Natural killer cell (primary cell): ENCODE measurements around the gene SERPINE1. TPM values are rescaled to one million over a fixed set of nuclear protein-coding genes. Genes with fewer than 3 reads are reported as not detected.

Experiments used
- ATAC-seq, 3 donors: fragments of 150-1000 bp in 2 of 3; fragments of 200-7000 bp in 1 of 3; cut with Tn5 transposase; 1 replicate in 1 of 3; 2 replicates in 2 of 3; pipeline ENCODE4 v1.10.0; 2021; ENCODE audit warnings: mild to moderate bottlenecking in 2 of 3, moderate library complexity in 2 of 3
- DNase-seq, 2 donors: peaks; one replicate each; pipeline versions ENCODE4 v3.0.0 to v3.0.0-alpha.2; 2013 to 2021; ENCODE audit warnings: mixed read lengths in 1 of 2
- H3K27ac ChIP-seq: one replicate; pipeline ENCODE4 v1.5.1; 2013; ENCODE audit warnings: mild to moderate bottlenecking, low read length
- H3K27me3 ChIP-seq: one replicate; pipeline ENCODE4 v1.6.1; 2013; ENCODE audit warnings: low read length; ENCODE audit not compliant: control insufficient read depth, insufficient read depth
- H3K36me3 ChIP-seq: one replicate; pipeline ENCODE4 v1.6.1; 2013; ENCODE audit warnings: low read length; ENCODE audit not compliant: control insufficient read depth, insufficient read depth
- H3K4me1 ChIP-seq: one replicate; pipeline ENCODE4 v1.6.1; 2013; ENCODE audit warnings: low read length; ENCODE audit not compliant: control insufficient read depth, insufficient read depth
- H3K4me3 ChIP-seq: one replicate; pipeline ENCODE4 v1.5.1; 2013; ENCODE audit warnings: low read length
- H3K9me3 ChIP-seq: one replicate; pipeline ENCODE4 v1.6.1; 2013; ENCODE audit warnings: low read length; ENCODE audit not compliant: control insufficient read depth, insufficient read depth
- H3K27ac Mint-ChIP-seq, 2 donors: one replicate each; pipeline ENCODE4 v1.8.0; 2022; ENCODE audit warnings: mild to moderate bottlenecking in 2 of 2, mixed read lengths in 2 of 2, moderate library complexity in 1 of 2
- H3K27me3 Mint-ChIP-seq, 2 donors: one replicate each; pipeline ENCODE4 v1.8.0; 2022; ENCODE audit warnings: low read depth in 2 of 2, mixed read lengths in 2 of 2
- H3K36me3 Mint-ChIP-seq: one replicate; pipeline ENCODE4 v1.8.0; 2022; ENCODE audit warnings: mixed read lengths
- H3K4me1 Mint-ChIP-seq, 2 donors: one replicate each; pipeline ENCODE4 v1.8.0; 2022; ENCODE audit warnings: mixed read lengths in 2 of 2
- H3K4me3 Mint-ChIP-seq: one replicate; pipeline ENCODE4 v1.8.0; 2022; ENCODE audit warnings: mild to moderate bottlenecking, moderate library complexity, mixed read lengths
- H3K9me3 Mint-ChIP-seq, 2 donors: one replicate each; pipeline ENCODE4 v1.8.0; 2022; ENCODE audit warnings: mixed read lengths in 2 of 2
- CTCF ChIP-seq: fragments of 200-600 bp; IDR thresholded peaks from one replicate; pipeline ENCODE4 v1.8.0; 2022; ENCODE audit warnings: antibody characterized with exemption
- whole genome bisulfite sequencing: methylation state at CpG from one replicate; pipeline ENCODE4 v1.1.7; 2013; ENCODE audit warnings: missing lambda C conversion rate; ENCODE audit not compliant: insufficient coverage; 5-methylcytosine and 5-hydroxymethylcytosine counted together
- intact Hi-C: fragments of 100-400 bp; cut with micrococcal nuclease; formaldehyde crosslinking; loops from one replicate; pipeline ENCODE4 v1.14.2; 2022
- total RNA-seq, 4 donors: library from RNA; stranded (reverse); fragments of 120-200 nt in 1 of 4; gene quantifications; one replicate each; pipeline versions ENCODE4 v1.2.3 to v1.2.4, GENCODE V29; 2013 to 2022

SERPINE1 gene
- total RNA-seq, 3 donors from 2014 or later (not counting 1 experiment from before 2014, with no cell fraction given) = 0.48 to 5.5 (median 1.1) TPM

GRCh38 chr7:101096331-101096956 is 30.5 kb upstream of the SERPINE1 start:
- ATAC-seq (no peak), DNase-seq (no peak)
- no peak overlapping the region for H3K27ac ChIP-seq
- H3K4me3 ChIP-seq = no peak overlapping the region
- H3K4me1 ChIP-seq = peaks cover 7% of the 10 kb centered on the region
- 85% methylated on average over 4 of the region's 6 CpGs for WGBS
- H3K9me3 Mint-ChIP-seq = no peaks in the 10 kb centered on the region
- peaks cover 33 to 49% of the 10 kb centered on the region in 2 donors for H3K4me1 Mint-ChIP-seq
- peaks cover 2% of the 10 kb centered on the region for H3K27me3 ChIP-seq
- intact Hi-C loops = no loop called here
- H3K4me3 Mint-ChIP-seq = no peak overlapping the region
- H3K36me3 ChIP-seq = no peaks in the 10 kb centered on the region
- no peaks in the 10 kb centered on the region for H3K27me3 Mint-ChIP-seq
- peak overlapping the region in 1 of 2 donors; percentile 73 for H3K27ac Mint-ChIP-seq
- TF ChIP-seq CTCF = no peak
- H3K9me3 ChIP-seq = no peaks in the 10 kb centered on the region
- no peaks in the 10 kb centered on the region for H3K36me3 Mint-ChIP-seq

GRCh38 chr7:101096957-101097347 is 30.0 kb upstream of the SERPINE1 start:
- WGBS = 95% methylated on average over 4 of the region's 5 CpGs
- no peak overlapping the region for H3K4me3 Mint-ChIP-seq
- intact Hi-C loops = no loop called here
- H3K9me3 Mint-ChIP-seq = no peaks in the 10 kb centered on the region
- Histone ChIP-seq H3K4me3 (no peak overlapping the region), H3K4me1 (peaks cover 7% of the 10 kb centered on the region), H3K27me3 (peaks cover 2% of the 10 kb centered on the region), H3K9me3 (no peaks in the 10 kb centered on the region), H3K27ac (no peak overlapping the region), H3K36me3 (no peaks in the 10 kb centered on the region)
- no peaks in the 10 kb centered on the region for H3K36me3 Mint-ChIP-seq
- TF ChIP-seq CTCF = no peak
- peak overlapping the region in 1 of 2 donors; percentile 73 for H3K27ac Mint-ChIP-seq
- no peak for ATAC-seq
- no peak for DNase-seq
- peaks cover 33 to 49% of the 10 kb centered on the region in 2 donors for H3K4me1 Mint-ChIP-seq
- H3K27me3 Mint-ChIP-seq = no peaks in the 10 kb centered on the region

GRCh38 chr7:101097561-101097960 is 29.3 kb upstream of the SERPINE1 start:
- no peak for DNase-seq
- H3K36me3 ChIP-seq = no peaks in the 10 kb centered on the region
- peaks cover 2% of the 10 kb centered on the region for H3K27me3 ChIP-seq
- intact Hi-C loops = no loop called here
- no peak for ATAC-seq
- Mint-ChIP-seq H3K4me3 (no peak overlapping the region), H3K9me3 (no peaks in the 10 kb centered on the region), H3K27ac (peak overlapping the region in 1 of 2 donors; percentile 73), H3K36me3 (no peaks in the 10 kb centered on the region), H3K27me3 (no peaks in the 10 kb centered on the region), H3K4me1 (peaks cover 33 to 49% of the 10 kb centered on the region in 2 donors)
- H3K4me1 ChIP-seq = peaks cover 7% of the 10 kb centered on the region
- no peaks in the 10 kb centered on the region for H3K9me3 ChIP-seq
- 92% methylated on average over 4 of the region's 4 CpGs for WGBS
- no peak for TF ChIP-seq CTCF
- H3K4me3 ChIP-seq = no peak overlapping the region
- H3K27ac ChIP-seq = no peak overlapping the region
